ENCODE measurements around the gene RIMS3. TPM values are rescaled to one million over a fixed set of nuclear protein-coding genes. Genes with fewer than 3 reads are reported as not detected.

RIMS3 gene
- total and polyA plus RNA-seq, 12 donors, result 0.14 to 2.0 (median 0.71) TPM

DNA sequence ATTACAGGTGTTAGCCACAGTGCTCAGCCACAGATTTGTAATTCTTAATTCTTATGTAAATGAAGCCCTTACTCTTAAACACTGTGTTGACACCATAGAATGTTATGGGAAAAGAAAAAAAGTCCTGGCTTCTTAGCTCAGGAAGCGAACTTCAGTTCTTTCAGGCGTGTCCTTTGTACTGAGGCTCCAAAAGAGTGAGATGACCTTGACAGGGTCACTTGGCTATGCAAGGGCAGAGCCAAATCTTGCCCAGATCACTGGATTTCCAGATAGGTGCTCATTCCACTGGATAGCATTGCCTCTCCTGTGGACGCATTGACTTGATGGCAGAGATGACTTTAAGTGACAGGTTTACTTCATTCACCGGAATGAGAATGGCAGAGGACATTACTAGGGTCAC lies 30.8 kb upstream of the RIMS3 start:
- Histone ChIP-seq H3K9me3 (no peaks in the 10 kb centered on the region), H3K27ac (peak overlapping the region in 1 of 10 donors; percentile 8), H3K4me1 (peaks cover 0 to 76% (median 56%) of the 10 kb centered on the region in 9 donors), H3K4me3 (no peak overlapping the region), H3K27me3 (no peaks in the 10 kb centered on the region), H3K36me3 (peaks cover 0 to 11% (median 0%) of the 10 kb centered on the region in 9 donors)
- WGBS, 2 donors, result 73 to 78% methylated on average over 4 of the region's 4 CpGs
- intact Hi-C loops (cut with DNase I), result loop anchor here in 1 of 10 donors (10.0 kb wide), 1 partner anchor 69 kb away; no protein-coding TSS in a partner anchor
- DNase-seq (no peak), ATAC-seq (no peak)
- TF ChIP-seq, protein P1, sequence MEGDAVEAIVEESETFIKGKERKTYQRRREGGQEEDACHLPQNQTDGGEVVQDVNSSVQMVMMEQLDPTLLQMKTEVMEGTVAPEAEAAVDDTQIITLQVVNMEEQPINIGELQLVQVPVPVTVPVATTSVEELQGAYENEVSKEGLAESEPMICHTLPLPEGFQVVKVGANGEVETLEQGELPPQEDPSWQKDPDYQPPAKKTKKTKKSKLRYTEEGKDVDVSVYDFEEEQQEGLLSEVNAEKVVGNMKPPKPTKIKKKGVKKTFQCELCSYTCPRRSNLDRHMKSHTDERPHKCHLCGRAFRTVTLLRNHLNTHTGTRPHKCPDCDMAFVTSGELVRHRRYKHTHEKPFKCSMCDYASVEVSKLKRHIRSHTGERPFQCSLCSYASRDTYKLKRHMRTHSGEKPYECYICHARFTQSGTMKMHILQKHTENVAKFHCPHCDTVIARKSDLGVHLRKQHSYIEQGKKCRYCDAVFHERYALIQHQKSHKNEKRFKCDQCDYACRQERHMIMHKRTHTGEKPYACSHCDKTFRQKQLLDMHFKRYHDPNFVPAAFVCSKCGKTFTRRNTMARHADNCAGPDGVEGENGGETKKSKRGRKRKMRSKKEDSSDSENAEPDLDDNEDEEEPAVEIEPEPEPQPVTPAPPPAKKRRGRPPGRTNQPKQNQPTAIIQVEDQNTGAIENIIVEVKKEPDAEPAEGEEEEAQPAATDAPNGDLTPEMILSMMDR (IDR thresholded peaks at IDR 0.05), result no peak

DNA sequence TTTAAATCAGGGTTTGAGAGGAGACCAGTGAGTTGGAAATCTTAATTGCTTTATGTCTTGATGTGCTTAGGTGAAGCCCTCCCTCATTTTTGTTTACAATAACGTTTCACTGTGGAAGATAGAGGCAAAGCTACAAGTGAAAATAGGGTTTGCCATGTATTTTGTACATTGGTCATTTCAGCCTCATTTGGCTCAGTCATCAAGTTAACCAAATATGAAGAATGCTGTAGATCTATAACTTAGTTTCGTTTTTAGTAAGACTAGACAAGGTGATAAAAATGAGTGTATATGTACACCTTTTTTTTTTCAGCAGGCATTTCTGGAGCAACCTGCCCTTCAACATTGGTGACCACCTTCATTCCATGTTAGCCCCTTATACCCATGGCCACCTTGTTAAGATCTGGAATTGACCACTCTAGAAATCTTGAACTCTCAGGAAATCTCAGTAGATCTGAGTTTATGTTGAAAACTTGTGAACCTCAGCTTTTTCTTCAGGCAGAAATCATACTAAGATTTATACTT lies 28.9 kb upstream of the RIMS3 start:
- ATAC-seq (no peak), DNase-seq (no peak)
- H3K36me3 ChIP-seq, result peaks cover 0 to 11% (median 0%) of the 10 kb centered on the region in 9 donors
- peaks cover 0 to 84% (median 50%) of the 10 kb centered on the region in 9 donors for H3K4me1 ChIP-seq
- intact Hi-C loops (cut with DNase I), result loop anchor here in 2 of 10 donors (5.0 to 10.0 kb wide), 2 partner anchors 48 to 70 kb away; no protein-coding TSS in a partner anchor
- TF ChIP-seq, protein P1 (IDR thresholded peaks at IDR 0.05), result no peak
- H3K27ac ChIP-seq, result no peak overlapping the region
- WGBS, 2 donors, result 54 to 69% methylated on average over 2 of the region's 2 CpGs
- no peaks in the 10 kb centered on the region for H3K27me3 ChIP-seq
- H3K9me3 ChIP-seq, result no peaks in the 10 kb centered on the region
- H3K4me3 ChIP-seq, result no peak overlapping the region

DNA sequence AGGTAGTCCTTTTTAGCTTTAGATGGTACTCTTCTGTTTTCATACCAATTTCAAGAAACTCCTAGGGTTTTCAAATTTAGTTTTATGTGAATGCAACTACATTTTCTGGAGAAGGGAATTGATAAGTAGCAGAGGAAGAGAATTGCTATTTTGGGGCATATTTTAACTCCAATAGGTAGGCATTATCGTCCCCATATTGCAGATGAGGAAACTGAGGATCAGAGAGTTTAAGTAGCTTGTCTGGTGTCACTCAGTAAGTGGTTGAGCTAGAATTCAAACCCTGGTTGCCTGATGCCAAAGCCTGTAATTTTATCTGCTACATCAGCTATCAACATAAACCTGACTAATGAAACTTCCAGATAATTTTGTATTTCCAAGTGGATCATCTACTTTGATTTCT lies 27.9 kb upstream of the RIMS3 start:
- H3K27ac ChIP-seq, result peak overlapping the region in 1 of 10 donors; percentile 99
- no peak for DNase-seq
- TF ChIP-seq, protein P1 (IDR thresholded peaks at IDR 0.05), result no peak

DNA sequence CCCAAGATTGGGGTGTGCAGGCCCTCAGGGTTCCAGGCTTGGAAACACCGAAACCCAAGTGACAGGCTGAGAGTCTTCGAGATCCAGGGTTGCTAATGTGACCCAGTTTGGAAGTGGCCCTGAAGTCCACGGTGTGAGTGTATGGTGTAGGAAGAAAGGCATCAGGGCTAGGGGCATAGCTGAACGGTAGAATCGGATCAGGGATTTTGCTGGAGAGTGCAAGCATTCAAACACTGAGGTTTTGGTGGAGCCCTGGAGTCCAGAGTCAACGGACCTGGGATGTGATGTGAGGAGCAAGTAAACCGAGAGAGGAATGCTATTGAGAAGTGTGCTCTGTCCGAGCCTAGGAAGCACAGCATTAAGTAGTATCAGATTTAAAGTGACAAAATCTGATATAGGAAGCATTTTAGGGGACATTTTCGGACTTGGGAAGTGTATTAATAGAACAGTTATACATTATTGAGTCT lies 27.0 kb upstream of the RIMS3 start:
- intact Hi-C loops (cut with DNase I), result loop anchor here in 3 of 10 donors (1.0 to 10.0 kb wide), 3 partner anchors 17 to 72 kb away; no protein-coding TSS in a partner anchor
- H3K36me3 ChIP-seq, result peaks cover 0 to 11% (median 0%) of the 10 kb centered on the region in 9 donors
- peak overlapping the region; percentile 72 to 97 (median 82) for H3K4me3 ChIP-seq
- peak overlapping the region; percentile 97 to 100 (median 99) for H3K27ac ChIP-seq
- peak in 4 of 8 donors; percentile 2 to 9 (median 8) for ATAC-seq
- DNase-seq, result no peak
- no peaks in the 10 kb centered on the region for H3K27me3 ChIP-seq
- no peaks in the 10 kb centered on the region for H3K9me3 ChIP-seq
- TF ChIP-seq, protein P1 (IDR thresholded peaks at IDR 0.05), result no peak
- WGBS, 2 donors, result 3 to 4% methylated on average over 9 of the region's 9 CpGs
- H3K4me1 ChIP-seq, result peaks cover 0 to 65% (median 37%) of the 10 kb centered on the region in 9 donors

More for the DNA sequence above, 27.9 kb upstream of the RIMS3 start:
- ATAC-seq, result no peak
- H3K4me3 ChIP-seq, result no peak overlapping the region
- no peaks in the 10 kb centered on the region for H3K27me3 ChIP-seq
- intact Hi-C loops (cut with DNase I), result loop anchor here in 2 of 10 donors (5.0 to 10.0 kb wide), 2 partner anchors 49 to 71 kb away; no protein-coding TSS in a partner anchor
- 88 to 91% methylated on average over 1 of the region's 1 CpG for WGBS, 2 donors
- H3K36me3 ChIP-seq, result peaks cover 0 to 11% (median 0%) of the 10 kb centered on the region in 9 donors
- H3K4me1 ChIP-seq, result peaks cover 0 to 74% (median 41%) of the 10 kb centered on the region in 9 donors
- H3K9me3 ChIP-seq, result no peaks in the 10 kb centered on the region
